ENCODE measurements around the gene MAP3K1.

DNA sequence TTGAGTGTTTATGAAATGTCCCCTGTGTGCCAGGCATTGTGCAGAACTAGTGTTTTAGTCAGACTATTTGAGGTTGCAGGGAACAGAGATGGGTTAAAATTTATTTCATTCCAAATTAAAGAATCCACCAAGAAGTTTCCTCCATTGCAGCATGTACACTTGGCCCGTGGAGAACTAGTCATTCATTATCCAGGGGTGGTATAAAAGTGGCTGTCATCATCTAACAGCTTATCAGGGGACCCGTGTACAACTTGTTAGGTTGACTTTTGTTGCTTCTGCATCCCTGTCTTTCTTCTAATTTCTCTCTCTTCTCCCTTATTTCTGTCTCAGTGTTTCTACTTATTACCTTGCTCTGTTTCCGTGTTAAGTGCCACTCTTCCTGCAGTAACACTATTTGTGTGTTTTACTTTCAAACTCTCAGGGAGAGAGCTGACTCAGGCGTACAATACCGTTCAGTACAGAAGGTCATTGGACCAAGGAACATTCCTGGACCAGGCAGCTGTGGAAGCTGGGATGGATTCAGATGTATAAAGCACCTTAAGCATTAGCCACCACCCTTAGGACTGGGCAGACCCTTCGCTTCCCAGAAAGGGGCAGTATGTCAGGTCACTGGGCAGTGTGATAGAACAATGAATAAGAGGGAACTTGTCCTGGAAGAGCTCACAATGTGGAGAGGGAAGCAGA lies 36.1 kb downstream of the MAP3K1 start:
- TF ChIP-seq POLR2AphosphoS5 (IDR thresholded peaks at IDR 0.05; ENCODE audit: borderline replicate concordance, low read depth, low read length), result no peak
- no peak for TF ChIP-seq EZH2 (IDR thresholded peaks at IDR 0.05)
